ENCODE measurements around the gene GLE1.

DNA sequence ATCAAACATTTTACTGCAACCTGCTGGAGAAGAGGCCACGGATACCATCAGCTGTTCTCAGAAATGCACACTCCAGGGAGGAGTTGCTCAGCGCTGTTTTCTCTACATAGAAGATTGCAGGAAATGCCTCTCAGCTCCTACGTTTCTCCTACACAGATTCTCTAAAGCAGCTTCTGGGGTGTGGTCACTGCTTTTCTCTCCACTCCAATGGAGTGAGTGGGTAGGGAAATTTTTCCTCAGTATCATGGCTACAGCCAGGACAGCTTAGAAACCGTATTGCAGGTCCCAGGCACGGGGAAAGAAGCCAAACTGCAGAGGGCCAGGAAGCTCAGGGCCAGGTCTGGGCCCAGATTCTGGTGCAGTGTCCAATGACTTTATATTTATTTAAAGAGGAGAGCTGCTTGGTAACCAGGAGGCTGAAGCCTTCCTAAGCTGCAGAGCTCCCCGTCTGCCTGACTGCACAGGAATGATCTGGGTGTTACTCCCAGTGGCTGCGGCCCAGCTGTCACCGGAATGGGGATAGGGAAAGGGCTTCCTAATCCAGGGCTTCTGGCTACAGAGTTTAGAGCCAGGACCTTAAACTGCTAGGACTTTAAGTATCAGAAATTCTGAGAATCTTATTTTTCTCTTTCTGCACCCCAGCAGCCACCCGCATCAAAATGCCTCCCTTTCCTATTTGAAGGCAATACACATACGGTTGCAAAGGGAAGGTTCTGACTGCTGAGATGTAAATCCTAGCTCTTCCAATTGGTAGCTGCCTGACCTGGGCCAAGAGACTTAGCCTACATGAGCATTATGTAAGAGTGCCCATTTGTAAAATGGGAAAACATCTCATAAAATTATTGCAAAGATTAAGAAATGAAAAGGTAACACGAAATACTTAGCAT, 46.5 kb downstream of the GLE1 start:
- TF ChIP-seq SP1 (IDR thresholded peaks at IDR 0.05): no peak
- TF ChIP-seq FOXK2 (IDR thresholded peaks at IDR 0.05): no peak
- TF ChIP-seq FOXM1 (IDR thresholded peaks at IDR 0.05; ENCODE audit: borderline replicate concordance): no peak
- TF ChIP-seq CTBP1 (IDR thresholded peaks at IDR 0.05; ENCODE audit: borderline replicate concordance): no peak
- TF ChIP-seq BHLHE40 (IDR thresholded peaks at IDR 0.05; ENCODE audit: borderline replicate concordance): no peak
- TF ChIP-seq ARNT (IDR thresholded peaks at IDR 0.05): no peak
- no peak for TF ChIP-seq NFRKB (IDR thresholded peaks at IDR 0.05)
